ENCODE measurements around the gene GRID1.

GRCh38 chr10:85696893-85697292 is 669.7 kb downstream of the GRID1 start:
- TF ChIP-seq, protein P1, sequence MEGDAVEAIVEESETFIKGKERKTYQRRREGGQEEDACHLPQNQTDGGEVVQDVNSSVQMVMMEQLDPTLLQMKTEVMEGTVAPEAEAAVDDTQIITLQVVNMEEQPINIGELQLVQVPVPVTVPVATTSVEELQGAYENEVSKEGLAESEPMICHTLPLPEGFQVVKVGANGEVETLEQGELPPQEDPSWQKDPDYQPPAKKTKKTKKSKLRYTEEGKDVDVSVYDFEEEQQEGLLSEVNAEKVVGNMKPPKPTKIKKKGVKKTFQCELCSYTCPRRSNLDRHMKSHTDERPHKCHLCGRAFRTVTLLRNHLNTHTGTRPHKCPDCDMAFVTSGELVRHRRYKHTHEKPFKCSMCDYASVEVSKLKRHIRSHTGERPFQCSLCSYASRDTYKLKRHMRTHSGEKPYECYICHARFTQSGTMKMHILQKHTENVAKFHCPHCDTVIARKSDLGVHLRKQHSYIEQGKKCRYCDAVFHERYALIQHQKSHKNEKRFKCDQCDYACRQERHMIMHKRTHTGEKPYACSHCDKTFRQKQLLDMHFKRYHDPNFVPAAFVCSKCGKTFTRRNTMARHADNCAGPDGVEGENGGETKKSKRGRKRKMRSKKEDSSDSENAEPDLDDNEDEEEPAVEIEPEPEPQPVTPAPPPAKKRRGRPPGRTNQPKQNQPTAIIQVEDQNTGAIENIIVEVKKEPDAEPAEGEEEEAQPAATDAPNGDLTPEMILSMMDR (IDR thresholded peaks at IDR 0.05), result no peak
- no peak for TF ChIP-seq POLR2A (IDR thresholded peaks at IDR 0.05)

Data from lower leg skin (tissue), 3 donors.